Thyroid gland (tissue), 4 donors: ENCODE results near the gene TRMT1.

Source experiments
- POLR2A ChIP-seq, 2 donors: fragments of 450-650 bp; IDR thresholded peaks; one replicate each; pipeline ENCODE4 v1.6.1; 2017; ENCODE audit warnings: antibody characterized with exemption in 2 of 2, mild to moderate bottlenecking in 2 of 2, moderate library complexity in 1 of 2
- TF ChIP-seq, protein P1 (sequence below), 6 experiments: fragments of 200-600 bp in 3 of 6; fragments of 450-650 bp in 3 of 6; sonication (generic) in 3 of 6; IDR thresholded peaks; one replicate each; pipeline ENCODE4 v1.5.1; 2016 to 2019; ENCODE audit warnings: antibody characterized with exemption in 6 of 6, mild to moderate bottlenecking in 2 of 6, inconsistent platforms in 1 of 6, moderate library complexity in 1 of 6

DNA sequence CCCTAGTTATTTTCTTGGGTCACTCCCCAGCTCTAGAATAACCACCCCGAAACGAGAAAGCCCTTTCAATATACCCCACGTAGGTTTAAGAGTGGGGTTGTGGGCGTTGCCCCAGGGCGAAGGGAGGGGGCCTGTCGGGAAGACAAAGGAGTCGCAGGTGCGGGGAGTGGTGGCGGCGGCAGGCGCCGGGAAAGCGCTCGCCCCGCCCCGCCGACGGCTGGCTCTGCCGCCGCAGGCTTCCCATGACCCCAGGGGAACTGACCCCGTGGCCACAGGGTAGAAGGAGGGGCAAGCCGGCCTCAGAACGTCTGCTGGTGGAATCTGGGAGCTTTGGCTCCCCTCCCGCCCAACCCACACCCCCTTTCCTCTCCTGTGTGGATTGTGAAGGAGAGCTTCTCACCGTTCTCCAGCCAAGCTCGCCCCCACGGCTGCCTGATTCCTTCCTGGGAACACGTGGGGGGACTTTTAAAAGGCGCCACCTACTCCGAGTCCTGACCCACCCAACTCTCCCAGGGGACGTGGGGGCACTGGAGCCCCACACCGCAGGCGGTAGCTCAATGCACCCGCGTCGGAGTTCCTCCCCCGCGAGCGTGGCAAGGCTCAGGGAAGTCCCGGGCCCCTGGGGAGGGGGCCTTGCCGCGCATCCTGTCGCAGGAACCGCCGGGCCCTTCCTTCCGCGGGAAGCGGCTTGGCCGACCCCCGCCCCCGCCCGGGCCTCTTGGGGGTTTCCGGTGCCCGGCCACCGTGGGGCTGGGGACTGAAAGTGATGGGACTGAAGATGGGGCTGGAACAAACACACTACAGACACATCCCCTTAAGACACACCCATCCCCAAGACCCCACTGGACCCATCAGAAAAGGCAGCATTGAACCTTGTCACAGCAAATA is 39.2 kb upstream of the TRMT1 start:
- TF ChIP-seq, protein P1, sequence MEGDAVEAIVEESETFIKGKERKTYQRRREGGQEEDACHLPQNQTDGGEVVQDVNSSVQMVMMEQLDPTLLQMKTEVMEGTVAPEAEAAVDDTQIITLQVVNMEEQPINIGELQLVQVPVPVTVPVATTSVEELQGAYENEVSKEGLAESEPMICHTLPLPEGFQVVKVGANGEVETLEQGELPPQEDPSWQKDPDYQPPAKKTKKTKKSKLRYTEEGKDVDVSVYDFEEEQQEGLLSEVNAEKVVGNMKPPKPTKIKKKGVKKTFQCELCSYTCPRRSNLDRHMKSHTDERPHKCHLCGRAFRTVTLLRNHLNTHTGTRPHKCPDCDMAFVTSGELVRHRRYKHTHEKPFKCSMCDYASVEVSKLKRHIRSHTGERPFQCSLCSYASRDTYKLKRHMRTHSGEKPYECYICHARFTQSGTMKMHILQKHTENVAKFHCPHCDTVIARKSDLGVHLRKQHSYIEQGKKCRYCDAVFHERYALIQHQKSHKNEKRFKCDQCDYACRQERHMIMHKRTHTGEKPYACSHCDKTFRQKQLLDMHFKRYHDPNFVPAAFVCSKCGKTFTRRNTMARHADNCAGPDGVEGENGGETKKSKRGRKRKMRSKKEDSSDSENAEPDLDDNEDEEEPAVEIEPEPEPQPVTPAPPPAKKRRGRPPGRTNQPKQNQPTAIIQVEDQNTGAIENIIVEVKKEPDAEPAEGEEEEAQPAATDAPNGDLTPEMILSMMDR (IDR thresholded peaks at IDR 0.05) = no peak
- TF ChIP-seq POLR2A (IDR thresholded peaks at IDR 0.05) = peak in 1 of 2 donors; percentile 37
